HG02852 (cell line): ENCODE data around the gene TBX19.

Source experiments
- ATAC-seq: cut with Tn5 transposase; IDR thresholded peaks from one replicate; pipeline ENCODE4 v1.9.1; 2021; ENCODE audit warnings: mild to moderate bottlenecking, moderate library complexity; ENCODE audit not compliant: unreplicated experiment

The TBX19 gene

DNA sequence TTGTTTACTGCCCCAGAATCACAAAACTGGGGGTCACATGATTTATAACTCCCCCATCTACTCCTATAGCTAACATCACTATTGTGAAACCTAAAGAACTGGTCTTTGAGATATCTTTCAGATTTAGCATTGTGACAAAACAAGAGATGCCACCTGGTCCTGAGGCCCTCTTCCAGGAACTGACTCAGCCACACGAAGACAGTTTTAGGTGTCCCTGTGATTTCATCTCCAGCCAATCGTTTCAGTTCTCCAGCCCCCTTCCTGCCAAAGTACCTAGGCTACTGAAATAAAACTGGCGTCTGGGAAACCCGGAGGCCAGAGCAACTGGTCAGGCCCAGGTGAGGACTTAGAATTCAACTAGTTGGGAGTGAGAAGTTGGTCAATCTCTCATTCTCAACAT is 36.6 kb downstream of the TBX19 start:
- ATAC-seq, result no peak

DNA sequence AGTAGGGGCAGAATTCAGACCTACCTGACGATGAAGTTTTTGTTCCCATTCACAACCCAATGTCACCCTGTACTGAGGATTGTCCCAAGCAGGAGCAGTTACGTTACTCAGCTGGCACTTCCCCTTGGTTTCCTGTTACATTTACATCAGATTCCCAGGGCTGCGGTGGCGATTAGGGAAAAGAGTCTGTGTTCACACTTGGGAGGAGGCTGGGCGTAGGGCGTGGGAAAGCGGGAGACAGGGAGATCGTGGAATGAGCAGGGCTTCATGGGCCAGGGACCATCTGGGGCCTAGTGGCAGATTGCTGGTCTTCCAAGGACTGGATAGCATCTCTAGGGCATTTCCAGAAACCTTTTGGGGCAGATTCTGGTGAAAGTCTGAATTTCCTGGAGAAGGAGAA is 39.0 kb downstream of the TBX19 start:
- no peak for ATAC-seq

DNA sequence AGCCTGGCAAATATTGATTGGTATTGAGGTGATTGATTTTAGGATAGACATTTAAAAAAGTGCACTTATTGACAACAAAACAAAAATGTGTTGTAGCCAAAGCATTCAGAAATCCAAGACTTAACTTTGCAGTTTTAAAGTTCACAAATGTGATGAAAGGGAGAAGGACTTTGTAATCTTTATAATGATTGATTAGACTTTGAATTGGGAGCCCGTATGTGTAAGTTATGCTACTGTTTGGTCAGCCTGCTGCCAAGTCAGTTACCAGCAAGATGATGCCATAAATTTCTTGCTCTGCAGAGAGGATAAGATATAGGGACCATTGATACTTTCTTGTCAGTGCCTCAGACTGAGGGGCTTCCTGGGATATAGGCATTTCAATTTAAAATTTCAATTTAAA is 39.5 kb downstream of the TBX19 start:
- no peak for ATAC-seq

DNA sequence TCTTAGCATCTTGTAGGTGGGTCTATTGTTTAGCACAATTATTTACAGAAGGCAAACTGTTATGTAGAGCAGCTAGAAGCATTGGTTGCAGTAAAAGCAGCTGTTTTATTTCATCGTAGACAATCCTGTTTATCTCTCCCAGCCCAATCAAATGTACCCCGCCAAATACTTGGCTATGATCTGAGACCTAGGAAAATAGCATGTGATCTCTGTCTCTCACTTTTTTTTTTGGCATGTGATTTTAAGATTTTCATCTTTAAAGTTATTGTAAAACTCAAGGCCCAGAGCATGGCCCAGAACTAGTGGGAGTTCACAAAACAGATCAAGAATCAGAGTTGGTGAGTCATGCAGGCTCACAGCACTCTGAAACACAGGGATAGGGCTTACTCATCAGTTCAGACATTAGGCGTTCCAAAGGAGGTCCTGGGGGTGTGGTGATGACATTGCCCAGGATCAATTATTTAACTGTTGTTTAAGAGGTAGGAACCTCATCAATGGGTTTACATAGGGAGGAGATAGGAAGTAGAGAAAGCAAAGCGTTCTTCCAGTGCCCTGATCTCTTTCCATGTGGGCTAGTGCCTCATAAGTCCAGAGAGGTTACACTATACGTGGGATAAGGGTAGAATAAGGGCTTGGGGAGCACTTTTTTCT is 40.2 kb downstream of the TBX19 start:
- no peak for ATAC-seq

DNA sequence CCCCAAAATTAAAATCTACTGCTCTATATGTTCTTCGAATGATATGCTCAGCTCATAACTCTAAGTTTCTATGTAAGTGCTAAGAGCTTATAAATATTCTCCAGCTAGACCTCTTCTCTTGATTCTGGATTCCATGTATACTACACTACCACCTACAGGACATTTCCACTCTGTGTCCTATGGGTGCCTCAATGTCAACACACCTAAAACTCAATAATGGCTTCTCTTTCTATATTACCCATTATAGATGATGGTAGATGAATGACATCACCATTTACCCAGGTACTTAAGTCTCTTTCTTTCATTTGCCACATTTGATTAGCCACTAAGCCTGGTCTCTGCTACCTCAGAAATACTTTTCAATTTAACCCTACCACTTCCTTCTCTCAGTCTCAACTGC is 41.3 kb downstream of the TBX19 start:
- no peak for ATAC-seq

DNA sequence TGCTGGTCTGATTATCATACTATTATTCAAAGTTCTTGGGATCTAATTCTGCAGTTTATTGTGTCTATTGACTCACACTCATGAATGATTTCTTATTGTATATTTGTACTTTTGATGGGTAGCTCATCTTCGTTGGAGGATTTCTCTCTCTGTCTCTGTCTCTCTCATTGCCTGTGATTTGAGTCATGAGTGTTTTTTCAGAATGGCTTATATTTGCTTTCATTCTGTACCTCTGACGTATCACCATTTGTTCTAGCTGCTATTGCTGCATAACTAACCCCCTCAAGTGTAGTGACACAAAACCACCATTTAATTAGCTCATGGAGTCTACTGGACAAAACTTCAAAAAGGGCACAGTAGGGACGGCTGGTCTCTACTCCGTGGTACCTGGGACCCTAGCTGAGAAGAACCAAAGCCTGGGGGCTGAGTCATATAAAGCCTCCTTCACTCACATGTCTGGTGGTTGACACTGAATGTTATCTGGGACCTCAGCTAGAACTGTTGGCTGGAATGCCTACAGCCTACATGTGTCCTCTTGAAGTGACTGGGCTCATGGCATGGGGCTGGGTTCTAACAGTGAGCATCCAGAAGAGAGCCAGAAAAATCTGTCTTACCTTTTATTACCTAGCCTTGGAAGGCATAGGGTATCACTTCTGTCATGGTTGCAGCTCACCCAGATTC is 44.2 kb downstream of the TBX19 start:
- no peak for ATAC-seq

DNA sequence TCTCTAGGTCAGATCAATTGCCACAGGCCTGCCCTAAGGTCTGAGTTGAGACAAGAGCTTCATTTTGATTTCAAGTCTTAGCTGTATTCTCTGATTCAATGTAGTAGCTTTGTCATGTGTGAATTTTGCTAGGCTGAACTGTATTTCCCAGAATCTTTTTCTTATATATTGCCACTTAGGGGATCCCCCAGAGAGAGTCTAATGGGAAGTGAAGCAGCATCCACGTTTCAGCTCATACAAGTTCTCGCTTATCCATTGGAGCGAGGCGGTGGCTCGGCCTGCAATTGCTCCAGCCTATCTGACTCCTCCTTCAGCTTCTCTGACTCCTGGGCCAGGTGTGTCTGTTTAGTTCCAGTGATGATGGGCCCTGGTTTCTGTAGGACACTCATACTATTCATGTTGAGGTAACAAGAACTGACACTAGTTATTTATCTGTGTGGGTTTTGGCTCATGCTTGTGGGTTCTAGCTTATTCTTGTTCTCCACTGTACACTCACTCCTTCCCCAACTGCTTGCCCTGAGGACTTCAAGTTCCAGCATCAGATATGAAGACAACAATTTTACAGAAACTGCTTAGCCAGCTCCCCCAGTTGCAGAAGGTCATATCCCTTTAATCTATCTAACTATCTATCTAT is 48.2 kb downstream of the TBX19 start:
- no peak for ATAC-seq

DNA sequence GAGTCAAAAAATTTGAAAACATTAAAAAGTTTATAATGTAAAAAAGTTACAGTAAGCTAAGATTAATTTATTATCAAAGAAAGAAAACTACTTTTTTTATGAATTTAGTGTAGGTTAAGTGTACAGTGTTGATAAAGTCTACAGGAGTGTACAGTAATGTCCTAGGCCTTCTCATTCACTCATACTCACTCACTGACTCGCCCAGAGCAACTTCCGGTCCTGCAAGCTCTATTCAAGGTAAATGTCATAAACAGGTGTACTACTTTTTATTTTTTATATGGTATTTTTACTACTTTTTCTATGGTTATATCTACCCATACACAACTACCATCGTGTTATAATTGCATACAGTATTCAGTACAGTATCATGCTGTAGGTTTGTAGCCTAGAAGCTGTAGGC is 49.6 kb downstream of the TBX19 start:
- ATAC-seq, result no peak

DNA sequence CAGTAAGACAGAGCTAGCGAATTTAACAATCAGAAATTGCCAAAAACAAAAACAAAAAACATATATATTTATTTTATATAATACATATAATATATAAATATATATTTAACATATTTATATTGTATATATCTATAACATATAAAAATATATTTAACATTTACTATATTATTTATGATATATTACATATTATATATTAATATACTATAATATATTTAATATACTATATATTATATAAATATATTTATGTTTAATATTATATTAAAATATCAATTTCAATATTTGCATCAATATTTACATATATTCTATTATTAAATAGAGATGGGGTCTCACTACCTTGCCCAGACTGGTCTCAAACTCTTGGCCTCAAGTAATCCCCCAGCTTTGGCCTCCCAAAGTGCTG is 50.9 kb downstream of the TBX19 start:
- ATAC-seq, result no peak

DNA sequence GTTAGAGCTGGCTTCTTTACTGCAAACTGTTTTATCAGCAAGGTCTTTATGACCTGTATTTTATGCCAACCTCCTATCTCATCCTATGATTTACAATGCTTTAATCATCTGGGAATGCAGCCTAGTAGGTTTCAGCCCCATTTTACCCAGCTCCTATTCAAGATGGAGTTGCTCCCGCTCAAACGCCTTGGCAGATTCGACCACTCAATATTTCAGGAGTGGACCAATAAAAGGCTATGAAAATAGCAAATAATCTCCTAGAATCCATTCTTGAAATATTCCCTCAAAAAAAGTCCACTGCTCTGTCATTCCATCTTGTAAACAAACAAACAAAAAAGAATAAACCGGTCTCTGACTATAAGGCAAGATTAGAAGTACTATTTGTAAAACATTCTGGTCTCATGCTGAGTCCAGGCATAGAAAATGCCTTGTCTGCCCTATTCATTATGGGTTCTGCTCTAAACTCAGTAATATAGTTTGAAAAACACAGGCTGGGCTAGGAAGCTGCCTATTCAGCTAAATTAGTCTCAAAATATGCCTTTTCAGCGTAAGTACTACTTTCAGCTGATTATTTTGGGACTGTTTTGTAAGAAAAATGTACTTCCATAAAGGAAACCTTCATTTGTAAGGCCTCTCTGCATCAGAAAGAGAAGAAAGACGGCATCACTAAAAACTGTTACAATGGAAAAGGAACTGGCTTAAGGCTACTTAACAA is 53.0 kb downstream of the TBX19 start:
- ATAC-seq, result no peak

DNA sequence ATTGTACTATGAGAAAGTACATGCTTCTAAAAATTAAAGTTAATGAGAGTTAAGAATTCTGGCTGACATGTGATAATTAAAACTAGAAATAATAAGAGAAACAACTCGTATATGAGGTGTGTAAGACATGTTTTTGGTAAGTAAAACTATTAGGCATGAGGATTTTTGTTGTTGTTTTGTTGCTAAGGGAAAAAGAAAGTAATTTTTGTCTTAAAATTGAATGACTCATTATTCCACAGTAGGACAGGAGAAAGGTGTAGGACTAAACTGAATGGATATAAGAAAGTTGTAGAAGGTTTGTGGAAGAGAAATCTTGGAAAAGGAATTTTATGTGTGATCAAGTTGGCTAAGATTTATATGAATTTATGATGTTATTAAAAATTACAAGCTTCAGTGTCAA is 54.8 kb downstream of the TBX19 start:
- ATAC-seq, result no peak

DNA sequence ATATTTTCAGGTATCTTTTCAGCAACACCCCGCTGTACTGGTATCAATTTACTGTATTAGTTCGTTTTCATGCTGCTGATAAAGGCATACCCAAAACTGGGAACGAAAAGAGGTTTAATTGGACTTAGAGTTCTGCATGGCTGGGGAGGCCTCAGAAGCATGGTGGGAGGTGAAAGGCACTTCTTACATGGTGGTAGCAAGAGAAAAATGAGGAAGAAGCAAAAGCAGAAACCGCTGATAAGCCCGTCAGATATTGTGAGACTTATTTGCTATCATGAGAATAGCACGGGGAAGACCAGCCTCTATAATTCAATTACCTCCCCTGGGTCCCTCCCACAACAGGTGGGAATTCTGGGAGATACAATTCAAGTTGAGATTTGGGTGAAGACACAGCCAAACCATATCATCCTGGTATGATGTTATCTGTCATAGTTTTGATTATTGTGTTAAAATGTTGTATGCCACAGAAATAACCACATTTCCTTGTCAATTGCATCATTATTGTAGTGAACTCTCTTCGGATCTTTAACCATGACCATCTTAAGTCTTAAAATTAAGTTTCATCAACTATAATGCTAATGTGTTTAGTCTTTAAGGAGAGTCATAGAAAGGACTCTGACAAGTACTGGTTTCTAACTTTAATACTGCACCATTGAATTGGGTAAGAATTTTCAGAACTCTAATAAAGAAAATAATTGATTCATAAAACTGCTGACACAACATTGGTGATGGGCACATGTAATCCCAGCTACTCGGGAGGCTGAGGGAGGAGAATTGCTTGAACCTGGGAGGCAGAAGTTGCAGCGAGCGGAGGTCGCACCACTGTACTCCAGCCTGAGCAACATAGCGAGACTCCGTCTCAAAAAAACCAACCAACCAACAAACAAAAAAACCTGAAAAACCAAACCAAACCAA is 58.2 kb downstream of the TBX19 start:
- no peak for ATAC-seq

DNA sequence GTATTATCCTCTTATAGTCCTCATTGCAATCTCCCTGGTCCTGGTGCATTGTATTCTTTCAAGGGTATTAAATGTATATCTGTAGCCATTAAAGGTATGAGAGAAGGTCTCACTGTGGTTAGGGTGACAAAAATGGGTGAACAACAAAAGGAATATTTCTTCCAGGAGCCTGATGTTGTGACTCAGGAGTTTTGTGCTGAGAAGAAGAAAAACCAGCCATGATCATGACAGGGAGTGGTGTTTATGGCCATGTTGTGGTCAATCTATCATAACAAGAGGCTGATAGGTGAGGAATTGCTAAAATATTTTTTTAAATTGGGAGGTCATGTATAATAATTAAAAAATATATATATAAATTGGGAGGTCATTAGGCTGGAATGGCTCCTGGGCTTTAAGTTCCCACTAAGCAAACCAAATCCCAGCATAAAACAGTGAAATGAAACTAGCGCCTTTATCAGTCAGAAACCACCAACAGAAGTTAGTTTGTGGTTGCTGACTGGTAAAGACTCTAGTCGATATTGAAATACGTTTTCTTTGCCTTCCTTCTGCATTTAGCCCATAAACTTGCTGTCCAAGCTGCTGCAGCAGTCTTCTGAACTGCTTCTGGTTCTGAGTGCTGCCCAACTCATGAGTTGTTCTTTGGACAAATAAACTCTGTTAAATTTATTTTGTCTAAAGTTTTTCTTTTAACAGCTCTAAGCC is 60.3 kb downstream of the TBX19 start:
- ATAC-seq, result no peak

DNA sequence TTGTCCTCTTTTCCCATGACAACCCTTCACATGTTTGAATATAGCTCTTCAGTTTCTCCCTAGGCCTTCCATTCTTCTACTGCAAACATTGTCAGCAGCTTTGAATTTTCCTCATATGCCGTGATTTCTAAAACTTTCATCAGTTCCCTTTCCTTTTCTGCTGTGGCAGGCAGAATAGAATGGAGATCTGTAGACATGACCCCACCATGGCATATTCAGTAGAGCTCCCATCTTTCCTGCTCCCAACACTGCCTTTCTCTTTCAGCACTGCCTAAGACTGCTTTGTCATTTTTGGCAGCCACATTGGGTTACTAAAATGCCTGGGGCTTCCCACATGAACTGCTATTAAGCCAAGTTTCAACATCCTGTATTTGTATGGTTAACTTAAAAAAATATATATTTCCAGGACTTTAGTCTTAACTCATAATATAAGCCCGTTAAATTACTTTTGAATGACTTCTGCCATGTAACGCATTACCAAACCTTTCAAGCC is 60.9 kb downstream of the TBX19 start:
- ATAC-seq, result no peak

DNA sequence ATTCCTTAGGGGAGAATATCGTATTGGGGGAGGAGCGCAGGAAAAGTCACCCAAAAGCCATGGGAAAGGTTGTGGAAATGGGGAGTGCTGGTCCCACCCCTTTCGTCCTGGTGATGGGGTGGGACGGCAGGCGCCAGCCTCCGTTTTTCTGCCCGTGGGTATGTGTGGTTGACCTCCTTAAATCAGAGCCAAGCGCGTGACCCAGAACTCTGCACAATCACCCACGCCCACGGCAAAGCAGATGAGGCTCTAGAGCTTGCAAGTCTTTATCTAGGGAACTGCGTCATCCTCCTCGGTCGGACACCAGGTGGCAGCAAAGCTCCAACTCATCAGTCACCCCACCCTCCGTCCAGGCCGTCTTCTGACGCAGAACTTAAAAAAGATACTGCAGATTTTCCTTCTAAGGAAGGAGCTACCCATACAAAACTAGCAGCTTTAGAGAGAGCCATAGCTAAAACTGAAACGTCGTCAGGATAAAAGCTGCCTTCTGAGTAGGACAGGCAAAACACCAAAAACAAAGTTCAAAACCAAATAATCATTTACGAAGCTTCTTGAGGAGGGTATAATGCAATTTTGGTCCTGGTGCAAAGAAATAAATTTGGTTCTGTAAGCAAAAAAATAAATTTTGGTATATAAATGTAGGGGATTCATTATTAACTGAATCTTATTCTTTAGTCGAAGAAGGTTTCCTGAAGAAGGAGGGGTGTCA is 62.0 kb downstream of the TBX19 start:
- peak; percentile 98 for ATAC-seq

DNA sequence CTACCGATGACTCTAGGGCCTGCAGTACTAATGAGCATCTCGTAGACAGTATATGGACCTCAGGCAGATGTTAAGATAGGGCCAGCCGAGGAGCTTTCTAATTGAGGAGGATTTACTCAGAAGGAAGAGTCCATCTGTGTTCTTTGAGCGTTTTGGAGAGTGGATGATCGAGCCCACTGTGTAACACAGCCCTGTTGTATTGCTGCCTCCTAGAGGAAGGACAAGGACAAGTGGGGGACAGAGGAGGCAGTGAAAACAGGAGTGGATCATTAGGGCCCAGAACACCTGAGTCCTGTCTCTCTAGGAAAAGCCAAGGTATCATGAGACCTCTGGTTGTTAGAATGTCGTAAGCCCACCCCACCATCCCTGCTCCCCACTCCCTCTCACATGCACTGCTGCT is 62.9 kb downstream of the TBX19 start:
- ATAC-seq, result no peak

DNA sequence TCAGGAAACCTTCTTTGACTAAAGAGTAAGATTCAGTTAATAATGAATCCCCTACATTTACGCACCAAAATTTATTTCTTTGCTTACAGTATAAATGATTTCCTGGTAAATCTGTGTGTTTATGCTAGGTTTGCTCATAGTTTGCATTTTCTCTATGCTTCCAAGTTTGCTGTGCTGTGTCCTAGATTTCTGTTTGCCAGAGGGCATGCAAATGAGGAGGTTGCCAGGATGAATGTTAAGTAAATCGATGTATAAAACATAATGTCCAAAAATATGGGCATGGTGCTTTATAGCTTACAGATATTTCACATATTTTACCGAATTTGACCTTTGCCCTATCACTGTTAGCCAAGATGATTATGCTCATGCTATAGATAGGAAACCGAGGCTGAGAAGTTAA is 63.8 kb downstream of the TBX19 start:
- ATAC-seq, result no peak

DNA sequence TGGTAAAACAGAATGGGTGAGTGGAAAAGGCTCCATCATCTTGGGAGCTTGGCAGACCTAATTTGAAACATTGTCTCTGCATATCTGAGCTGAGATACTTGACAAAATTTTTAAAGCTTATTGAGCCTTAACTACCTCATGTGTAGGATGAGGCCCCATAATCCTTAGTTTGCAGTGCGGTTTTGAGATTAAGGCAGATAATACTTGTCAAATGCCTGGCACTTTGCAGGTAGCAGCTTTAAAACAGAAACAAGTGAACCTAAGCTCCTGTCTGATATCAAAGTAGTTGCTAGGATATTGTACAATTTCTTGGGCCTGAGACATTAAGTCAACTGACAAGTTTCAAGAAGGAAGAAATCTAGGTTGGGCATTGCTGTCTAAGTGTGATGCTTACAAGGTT is 65.3 kb downstream of the TBX19 start:
- ATAC-seq, result no peak

DNA sequence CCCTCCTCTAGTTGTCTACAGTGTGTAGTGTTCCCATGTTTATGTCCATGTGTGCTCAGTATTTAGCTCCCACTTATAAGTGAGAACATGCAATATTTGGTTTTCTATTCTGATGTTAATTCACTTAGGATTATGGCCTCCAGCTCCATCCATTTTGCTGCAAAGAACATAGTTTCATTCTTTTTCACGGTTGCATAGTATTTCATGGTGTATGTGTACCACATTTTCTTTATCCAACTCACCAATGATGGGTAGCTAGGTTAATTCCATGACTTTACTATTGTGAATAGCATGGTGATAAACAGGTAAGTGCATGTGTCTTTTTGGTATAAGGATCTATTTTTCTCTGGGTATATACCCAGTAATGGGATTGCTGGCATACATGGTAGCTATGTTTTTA is 67.0 kb downstream of the TBX19 start:
- no peak for ATAC-seq
